Measurements from ENCODE around the gene ARHGAP24.
"Not testable (repeated sequence)": the region's sequence is repeated elsewhere in the genome, so short reads cannot be mapped to it uniquely, and the experiment has no call there.

ARHGAP24 gene

GRCh38 chr4:85956293-85956945 is 481.5 kb downstream of the ARHGAP24 start:
- no peak for DNase-seq (ENCODE audit: low read depth in 3 of 3)

GRCh38 chr4:85961887-85962286 is 486.9 kb downstream of the ARHGAP24 start:
- DNase-seq (ENCODE audit: low read depth in 3 of 3), result no peak

- no peak for DNase-seq (ENCODE audit: low read depth in 3 of 3)
Observed at GRCh38 chr4:85963231-85963630, 488.3 kb downstream of the ARHGAP24 start.

GRCh38 chr4:85964298-85964697 is 489.3 kb downstream of the ARHGAP24 start:
- no peak for DNase-seq (ENCODE audit: low read depth in 3 of 3)

- not testable (repeated sequence) for DNase-seq (ENCODE audit: low read depth in 3 of 3)
Observed at GRCh38 chr4:85965017-85965416, 490.1 kb downstream of the ARHGAP24 start.

- no peak for DNase-seq (ENCODE audit: low read depth in 3 of 3)
Observed at GRCh38 chr4:85965529-85965928, 490.6 kb downstream of the ARHGAP24 start.

- DNase-seq (ENCODE audit: low read depth in 3 of 3), result no peak
Observed at GRCh38 chr4:85966373-85966772, 491.4 kb downstream of the ARHGAP24 start.

- no peak for DNase-seq (ENCODE audit: low read depth in 3 of 3)
Observed at GRCh38 chr4:85967872-85968271, 492.9 kb downstream of the ARHGAP24 start.

- no peak for DNase-seq (ENCODE audit: low read depth in 3 of 3)
Observed at GRCh38 chr4:85968945-85969819, 494.2 kb downstream of the ARHGAP24 start.

- no peak for DNase-seq (ENCODE audit: low read depth in 3 of 3)
Observed at GRCh38 chr4:85970535-85970934, 495.6 kb downstream of the ARHGAP24 start.

- DNase-seq (ENCODE audit: low read depth in 3 of 3), result no peak
Observed at GRCh38 chr4:85979276-85979675, 504.3 kb downstream of the ARHGAP24 start.

- DNase-seq (ENCODE audit: low read depth in 3 of 3), result no peak
Observed at GRCh38 chr4:85986266-85986665, 511.3 kb downstream of the ARHGAP24 start.

- no peak for DNase-seq (ENCODE audit: low read depth in 3 of 3)
Observed at GRCh38 chr4:85993641-85994040, 518.7 kb downstream of the ARHGAP24 start.

- DNase-seq (ENCODE audit: low read depth in 3 of 3), result no peak
Observed at GRCh38 chr4:85994576-85994975, 519.6 kb downstream of the ARHGAP24 start.

GRCh38 chr4:85995361-85995760 is 520.4 kb downstream of the ARHGAP24 start:
- no peak for DNase-seq (ENCODE audit: low read depth in 3 of 3)

GRCh38 chr4:86001591-86001990 is 526.6 kb downstream of the ARHGAP24 start:
- no peak for DNase-seq (ENCODE audit: low read depth in 3 of 3)

GRCh38 chr4:86004030-86004429 is 529.1 kb downstream of the ARHGAP24 start:
- DNase-seq (ENCODE audit: low read depth in 3 of 3), result no peak

- DNase-seq (ENCODE audit: low read depth in 3 of 3), result no peak
Observed at GRCh38 chr4:86006057-86006456, 531.1 kb downstream of the ARHGAP24 start.

- DNase-seq (ENCODE audit: low read depth in 3 of 3), result no peak
Observed at GRCh38 chr4:86007042-86007441, 532.1 kb downstream of the ARHGAP24 start.

- DNase-seq (ENCODE audit: low read depth in 3 of 3), result no peak
Observed at GRCh38 chr4:86011117-86011516, 536.2 kb downstream of the ARHGAP24 start.

GRCh38 chr4:86013621-86014020 is 538.7 kb downstream of the ARHGAP24 start:
- DNase-seq (ENCODE audit: low read depth in 3 of 3), result no peak

GRCh38 chr4:86014599-86014998 is 539.6 kb downstream of the ARHGAP24 start:
- DNase-seq (ENCODE audit: low read depth in 3 of 3), result no peak

All from stimulated activated CD4-positive, alpha-beta T cell treated with anti-CD3 and anti-CD28 coated beads, TNF-alpha, amount 100 ng/mL, for 48 hours (primary cell).